WTC11 (cell line): ENCODE measurements around the gene FBXO22. TPM values are rescaled to one million over a fixed set of nuclear protein-coding genes. Genes with fewer than 3 reads are reported as not detected.
"Not testable (repeated sequence)": the region's sequence is repeated elsewhere in the genome, so short reads cannot be mapped to it uniquely, and the experiment has no call there.

ENCODE experiments used
- ATAC-seq: fragments of 200-7000 bp; cut with Tn5 transposase; 2 replicates; pipeline ENCODE4 v1.10.0; 2021; ENCODE audit warnings: mild to moderate bottlenecking, moderate library complexity
- CTCF ChIA-PET: fragments of 300-600 bp; sonication (Branson Sonifier 250); formaldehyde crosslinking; loops from one replicate; lab custom pipeline; 2021; ENCODE audit warnings: antibody characterized with exemption; lab: Charles Lee
- POLR2A ChIA-PET: fragments of 350-600 bp; sonication (Branson Sonifier 250); formaldehyde crosslinking; loops from one replicate; lab custom pipeline; 2021; ENCODE audit warnings: antibody characterized with exemption; lab: Charles Lee
- DNase-seq: peaks from one replicate; pipeline ENCODE4 v3.0.0; 2021; ENCODE audit warnings: low spot score
- H3K27ac Mint-ChIP-seq: 2 replicates; pipeline ENCODE4 v1.8.0; 2021; ENCODE audit warnings: mixed read lengths
- H3K27me3 Mint-ChIP-seq: 2 replicates; pipeline ENCODE4 v1.8.0; 2021; ENCODE audit warnings: low read depth, mild to moderate bottlenecking, moderate library complexity, mixed read lengths
- H3K36me3 Mint-ChIP-seq: 2 replicates; pipeline ENCODE4 v1.8.0; 2021; ENCODE audit warnings: mixed read lengths
- H3K4me1 Mint-ChIP-seq: 2 replicates; pipeline ENCODE4 v1.8.0; 2022; ENCODE audit warnings: mixed read lengths
- H3K4me3 Mint-ChIP-seq: 2 replicates; pipeline ENCODE4 v1.8.0; 2021; ENCODE audit warnings: mild to moderate bottlenecking, moderate library complexity, mixed read lengths
- H3K9me3 Mint-ChIP-seq: 2 replicates; pipeline ENCODE4 v1.8.0; 2021; ENCODE audit warnings: mixed read lengths
- AFF4 ChIP-seq: sonication (generic); formaldehyde crosslinking; IDR thresholded peaks from 2 replicates; pipeline ENCODE4 v1.8.1; 2023; ENCODE audit warnings: mild to moderate bottlenecking, missing genetic modification reagents, borderline replicate concordance
- CREB1 ChIP-seq: sonication (generic); formaldehyde crosslinking; IDR thresholded peaks from 2 replicates; pipeline ENCODE4 v1.8.0; 2023; ENCODE audit warnings: mild to moderate bottlenecking, missing genetic modification reagents
- ELF4 ChIP-seq: sonication (generic); formaldehyde crosslinking; IDR thresholded peaks from 2 replicates; pipeline ENCODE4 v1.8.1; 2022; ENCODE audit warnings: low read depth, mild to moderate bottlenecking, moderate library complexity, missing genetic modification reagents
- FOXJ3 ChIP-seq: sonication (generic); formaldehyde crosslinking; IDR thresholded peaks from 2 replicates; pipeline ENCODE4 v1.9.0; 2021; ENCODE audit warnings: missing genetic modification reagents, mild to moderate bottlenecking, borderline replicate concordance
- FOXP1 ChIP-seq: sonication (generic); formaldehyde crosslinking; IDR thresholded peaks from 2 replicates; pipeline ENCODE4 v1.8.0; 2022; ENCODE audit warnings: missing genetic modification reagents, mild to moderate bottlenecking, moderate library complexity, borderline replicate concordance
- FOXP4 ChIP-seq: sonication (generic); formaldehyde crosslinking; IDR thresholded peaks from 2 replicates; pipeline ENCODE4 v1.8.0; 2022; ENCODE audit warnings: mild to moderate bottlenecking, missing genetic modification reagents
- HMGA2 ChIP-seq: fragments of 250-450 bp; sonication (Bioruptor Pico); IDR thresholded peaks from 2 replicates; pipeline ENCODE4 v1.4.0; 2021; ENCODE audit warnings: mild to moderate bottlenecking, moderate library complexity
- JAZF1 ChIP-seq: fragments of 250-450 bp; sonication (Bioruptor Pico); IDR thresholded peaks from 2 replicates; pipeline ENCODE4 v1.9.0; 2021; ENCODE audit warnings: moderate library complexity, mild to moderate bottlenecking, inconsistent platforms
- KAT7 ChIP-seq: sonication (generic); formaldehyde crosslinking; IDR thresholded peaks from 2 replicates; pipeline ENCODE4 v1.8.1; 2023; ENCODE audit warnings: missing genetic modification reagents, mild to moderate bottlenecking, borderline replicate concordance
- MAX ChIP-seq: sonication (generic); formaldehyde crosslinking; IDR thresholded peaks from 2 replicates; pipeline ENCODE4 v1.8.0; 2022; ENCODE audit warnings: mild to moderate bottlenecking, missing genetic modification reagents
- MXD4 ChIP-seq: fragments of 250-450 bp; sonication (Bioruptor Pico); IDR thresholded peaks from 2 replicates; pipeline ENCODE4 v1.8.0; 2021; ENCODE audit warnings: mild to moderate bottlenecking, moderate library complexity, borderline replicate concordance
- NR3C1 ChIP-seq: sonication (generic); formaldehyde crosslinking; conservative IDR thresholded peaks from 2 replicates; pipeline ENCODE4 v1.8.1; 2023; ENCODE audit warnings: low read depth, mild to moderate bottlenecking, missing genetic modification reagents
- OVOL2 ChIP-seq: fragments of 250-450 bp; sonication (Bioruptor Pico); IDR thresholded peaks from 2 replicates; pipeline ENCODE4 v1.9.0; 2021; ENCODE audit warnings: mild to moderate bottlenecking, borderline replicate concordance
- RELA ChIP-seq: sonication (generic); formaldehyde crosslinking; IDR thresholded peaks from 2 replicates; pipeline ENCODE4 v1.8.1; 2022; ENCODE audit warnings: missing genetic modification reagents, mild to moderate bottlenecking, borderline replicate concordance
- RORB ChIP-seq: fragments of 250-450 bp; sonication (Bioruptor Pico); IDR thresholded peaks from 2 replicates; pipeline ENCODE4 v1.9.0; 2021; ENCODE audit warnings: mild to moderate bottlenecking
- SMAD4 ChIP-seq: sonication (generic); formaldehyde crosslinking; IDR thresholded peaks from 2 replicates; pipeline ENCODE4 v1.8.0; 2022; ENCODE audit warnings: mild to moderate bottlenecking, missing genetic modification reagents
- TCF7 ChIP-seq: sonication (generic); formaldehyde crosslinking; IDR thresholded peaks from 2 replicates; pipeline ENCODE4 v1.8.0; 2022; ENCODE audit warnings: mild to moderate bottlenecking, low read depth, missing genetic modification reagents, moderate library complexity
- TP53 ChIP-seq: sonication (generic); formaldehyde crosslinking; IDR thresholded peaks from 2 replicates; pipeline ENCODE4 v1.8.1; 2023; ENCODE audit warnings: mild to moderate bottlenecking, missing genetic modification reagents
- USF2 ChIP-seq: sonication (generic); formaldehyde crosslinking; IDR thresholded peaks from 2 replicates; pipeline ENCODE4 v1.8.1; 2023; ENCODE audit warnings: mild to moderate bottlenecking, missing genetic modification reagents, moderate library complexity
- ZNF263 ChIP-seq: sonication (generic); formaldehyde crosslinking; IDR thresholded peaks from 2 replicates; pipeline ENCODE4 v1.8.1; 2022; ENCODE audit warnings: low read depth, mild to moderate bottlenecking, moderate library complexity, missing genetic modification reagents
- ZNF281 ChIP-seq: sonication (generic); formaldehyde crosslinking; IDR thresholded peaks from 2 replicates; pipeline ENCODE4 v1.8.0; 2023; ENCODE audit warnings: mild to moderate bottlenecking, missing genetic modification reagents
- total RNA-seq: library from RNA; stranded (reverse); gene quantifications from 3 replicates; pipeline ENCODE4 v1.2.3, GENCODE V29; 2021

FBXO22 gene
- total RNA-seq, 1 experiment from 2014 or later, result 95.7 TPM

GRCh38 chr15:75966073-75966472, 62.4 kb downstream of the FBXO22 start:
- H3K4me3 Mint-ChIP-seq, result no peak overlapping the region
- ChIA-PET POLR2A (no interaction called here), CTCF (no interaction called here)
- peaks cover 10% of the 10 kb centered on the region for H3K4me1 Mint-ChIP-seq
- no peak for TF ChIP-seq FOXP4 (CRISPR knock-in tag)
- TF ChIP-seq ZNF281 (CRISPR knock-in tag), result no peak
- no peak for TF ChIP-seq ELF4 (CRISPR knock-in tag)
- no peak for TF ChIP-seq TCF7 (CRISPR knock-in tag)
- TF ChIP-seq ZNF263, result no peak
- no peak for ATAC-seq
- no peaks in the 10 kb centered on the region for H3K27me3 Mint-ChIP-seq
- H3K36me3 Mint-ChIP-seq, result no peaks in the 10 kb centered on the region
- no peak overlapping the region for H3K27ac Mint-ChIP-seq
- H3K9me3 Mint-ChIP-seq, result peaks cover 3% of the 10 kb centered on the region
- DNase-seq, result no peak

GRCh38 chr15:75976766-75977165, 73.1 kb downstream of the FBXO22 start:
- H3K27ac Mint-ChIP-seq, H3K27me3 Mint-ChIP-seq, DNase-seq, CTCF ChIA-PET, ATAC-seq, H3K36me3 Mint-ChIP-seq, H3K4me3 Mint-ChIP-seq, POLR2A ChIA-PET: not testable (repeated sequence)
- peaks cover 15% of the 10 kb centered on the region for H3K4me1 Mint-ChIP-seq
- peaks cover 35% of the 10 kb centered on the region for H3K9me3 Mint-ChIP-seq

GRCh38 chr15:75981149-75981815, 77.6 kb downstream of the FBXO22 start:
- no peak overlapping the region for H3K27ac Mint-ChIP-seq
- H3K4me3 Mint-ChIP-seq, result no peak overlapping the region
- H3K9me3 Mint-ChIP-seq, result peaks cover 7% of the 10 kb centered on the region
- no peak for DNase-seq
- H3K27me3 Mint-ChIP-seq, result peaks cover 3% of the 10 kb centered on the region; the same call in 1 of the 2 replicates
- peaks cover 13% of the 10 kb centered on the region for H3K4me1 Mint-ChIP-seq
- ChIA-PET POLR2A (no interaction called here), CTCF (interaction anchor here (0.9 to 1.6 kb wide), 3 partner anchors 52 to 171 kb away, joined by 3 to 6 read pairs (median 4); no protein-coding TSS in a partner anchor)
- 0 out of 2 replicates have a peak, but pooled peaks cover 4% of the 10 kb centered on the region for H3K36me3 Mint-ChIP-seq
- no peak for ATAC-seq
- TF ChIP-seq RELA (no peak), SMAD4 (no peak), KAT7 (CRISPR knock-in tag) (no peak), USF2 (CRISPR knock-in tag) (no peak), AFF4 (CRISPR knock-in tag) (no peak), FOXJ3 (no peak), NR3C1 (CRISPR knock-in tag) (no peak), HMGA2 (no peak), JAZF1 (CRISPR knock-in tag) (no peak), TP53 (no peak), FOXP1 (CRISPR knock-in tag) (no peak), OVOL2 (no peak), CREB1 (CRISPR knock-in tag) (no peak), MXD4 (CRISPR knock-in tag) (no peak), RORB (CRISPR knock-in tag) (no peak), MAX (CRISPR knock-in tag) (no peak)
